Heart left ventricle (tissue), 13 donors: ENCODE data around the gene CNIH3.

Experiments used
- CTCF ChIP-seq, 12 donors: fragments of 200-600 bp; sonication (generic) in 4 of 12; IDR thresholded peaks; one replicate each; pipeline versions ENCODE4 v1.5.0 to v1.8.0; 2018 to 2022; ENCODE audit warnings: antibody characterized with exemption in 12 of 12, mild to moderate bottlenecking in 5 of 12
- POLR2A ChIP-seq, 2 donors: fragments of 450-650 bp; IDR thresholded peaks; one replicate each; pipeline ENCODE4 v1.6.1; 2017; ENCODE audit warnings: antibody characterized with exemption in 2 of 2, mild to moderate bottlenecking in 2 of 2, moderate library complexity in 2 of 2
- donor health status: ischemic (EF 13 %, LVEDD 7.1; RV severe dilation, severe dysfunction).
- donor health status: DM: no; HTN: yes; CAD: no.
- donor health status: DM: no; HTN: no; CAD: no.
- donor health status: ischemic (EF 25% LVEDD 6.9; RV normal size, moderate dysfunction).
- donor health status: ischemic (EF 25% LVEDD 5.7; RV mildly dilated, moderate dysfunction).
- donor health status: ischemic (EF 35%, LVEDD 5.7; RV mildly dilated, moderate dysfunction).
- donor health status: nonischemic (EF 11% LVEDD 7.7; RV severe dilation, severe dysfunction).
- donor health status: DM: yes; HTN: yes; CAD: no.
- donor health status: PGD.
- donor health status: ischemic (EF 29% LVEDD 5.4; RV normal size, mild dysfunction).
- donor health status: nonischemic (EF 23%, LVEDD 6.1; RV moderate dilation, normal function).

GRCh38 chr1:224660074-224660473 lies 44.0 kb downstream of the CNIH3 start:
- TF ChIP-seq CTCF (IDR thresholded peaks at IDR 0.05), result no peak
- no peak for TF ChIP-seq POLR2A (IDR thresholded peaks at IDR 0.05)
